NCI-H2227 (cell line): Measurements from ENCODE around the gene GRIA4.
"Not testable (repeated sequence)": the region's sequence is repeated elsewhere in the genome, so short reads cannot be mapped to it uniquely, and the experiment has no call there.

Experiments
- DNase-seq: peaks from one replicate; lab custom pipeline; 2025; ENCODE audit not compliant: unreplicated experiment; lab: John Stamatoyannopoulos, UW

Gene GRIA4

GRCh38 chr11:105785850-105786249 lies 176.0 kb downstream of the GRIA4 start:
- not testable (repeated sequence) for DNase-seq

GRCh38 chr11:105786741-105787140 lies 176.9 kb downstream of the GRIA4 start:
- no peak for DNase-seq

- no peak for DNase-seq
Measured at GRCh38 chr11:105789579-105790420, 179.9 kb downstream of the GRIA4 start.

- DNase-seq: peak; percentile 64
Measured at GRCh38 chr11:105790840-105791239, 181.0 kb downstream of the GRIA4 start.

- no peak for DNase-seq
Measured at GRCh38 chr11:105793092-105793491, 183.2 kb downstream of the GRIA4 start.

- DNase-seq: no peak
Measured at GRCh38 chr11:105799263-105799662, 189.4 kb downstream of the GRIA4 start.

- no peak for DNase-seq
Measured at GRCh38 chr11:105799728-105800462, 190.0 kb downstream of the GRIA4 start.

GRCh38 chr11:105802390-105802789 lies 192.5 kb downstream of the GRIA4 start:
- DNase-seq: no peak

GRCh38 chr11:105811242-105811641 lies 201.4 kb downstream of the GRIA4 start:
- no peak for DNase-seq

- DNase-seq: no peak
Measured at GRCh38 chr11:105821372-105821771, 211.5 kb downstream of the GRIA4 start.

- DNase-seq: no peak
Measured at GRCh38 chr11:105821781-105822180, 211.9 kb downstream of the GRIA4 start.

- DNase-seq: no peak
Measured at GRCh38 chr11:105823495-105824033, 213.7 kb downstream of the GRIA4 start.

GRCh38 chr11:105824457-105825013 lies 214.7 kb downstream of the GRIA4 start:
- no peak for DNase-seq

- DNase-seq: no peak
Measured at GRCh38 chr11:105825141-105825540, 215.3 kb downstream of the GRIA4 start.

GRCh38 chr11:105827906-105828305 lies 218.0 kb downstream of the GRIA4 start:
- no peak for DNase-seq

GRCh38 chr11:105829084-105829483 lies 219.2 kb downstream of the GRIA4 start:
- DNase-seq: no peak

GRCh38 chr11:105834461-105834860 lies 224.6 kb downstream of the GRIA4 start:
- DNase-seq: no peak

GRCh38 chr11:105838668-105839384 lies 229.0 kb downstream of the GRIA4 start:
- DNase-seq: no peak

- no peak for DNase-seq
Measured at GRCh38 chr11:105840391-105840790, 230.5 kb downstream of the GRIA4 start.

- no peak for DNase-seq
Measured at GRCh38 chr11:105852403-105852802, 242.5 kb downstream of the GRIA4 start.

- no peak for DNase-seq
Measured at GRCh38 chr11:105854269-105854668, 244.4 kb downstream of the GRIA4 start.
